Fibroblast of skin of abdomen (primary cell): ENCODE data around the gene RPS6KA2.

Source experiments
- DNase-seq: peaks from one replicate; pipeline ENCODE4 v3.0.0-alpha.2; 2013

Gene RPS6KA2

DNA sequence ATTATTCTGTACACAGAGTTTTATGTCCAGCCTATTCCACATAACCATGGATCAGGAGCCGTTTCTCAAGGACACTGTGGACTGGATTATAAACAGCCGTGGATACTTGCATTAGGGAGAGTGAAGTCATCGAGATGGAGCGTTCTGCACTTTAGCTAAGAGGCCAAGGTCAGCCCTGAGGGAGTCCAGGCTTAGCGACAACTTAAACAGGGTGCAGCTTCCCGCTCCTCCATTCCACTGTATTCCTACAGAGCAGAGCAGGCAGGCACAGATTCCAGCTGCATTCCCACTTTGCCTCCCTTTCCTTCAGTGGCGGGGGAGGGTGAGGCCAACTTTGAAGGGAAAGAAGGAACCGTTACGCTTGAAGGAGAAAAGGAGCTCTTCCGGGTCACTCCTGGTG lies 100.1 kb downstream of the RPS6KA2 start:
- no peak for DNase-seq

DNA sequence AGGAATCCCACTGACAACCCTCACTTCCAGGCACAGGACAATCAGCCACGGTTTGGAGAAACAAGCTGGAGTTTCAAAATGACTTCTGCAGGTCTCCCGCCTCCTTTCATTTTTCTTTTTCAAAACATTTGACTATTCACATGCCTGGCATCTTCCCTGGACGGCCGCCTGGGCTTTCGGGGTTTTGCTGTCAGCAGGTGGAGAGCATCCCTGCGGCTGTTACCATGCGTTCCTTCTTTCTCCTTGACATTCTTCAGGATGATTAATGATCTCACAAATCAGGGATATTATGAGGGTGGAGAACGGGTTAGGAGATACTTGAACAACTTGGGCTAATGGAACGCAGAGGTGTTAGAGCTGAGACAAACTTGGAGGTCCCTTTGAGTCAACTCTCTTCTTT lies 101.5 kb downstream of the RPS6KA2 start:
- DNase-seq, result no peak

DNA sequence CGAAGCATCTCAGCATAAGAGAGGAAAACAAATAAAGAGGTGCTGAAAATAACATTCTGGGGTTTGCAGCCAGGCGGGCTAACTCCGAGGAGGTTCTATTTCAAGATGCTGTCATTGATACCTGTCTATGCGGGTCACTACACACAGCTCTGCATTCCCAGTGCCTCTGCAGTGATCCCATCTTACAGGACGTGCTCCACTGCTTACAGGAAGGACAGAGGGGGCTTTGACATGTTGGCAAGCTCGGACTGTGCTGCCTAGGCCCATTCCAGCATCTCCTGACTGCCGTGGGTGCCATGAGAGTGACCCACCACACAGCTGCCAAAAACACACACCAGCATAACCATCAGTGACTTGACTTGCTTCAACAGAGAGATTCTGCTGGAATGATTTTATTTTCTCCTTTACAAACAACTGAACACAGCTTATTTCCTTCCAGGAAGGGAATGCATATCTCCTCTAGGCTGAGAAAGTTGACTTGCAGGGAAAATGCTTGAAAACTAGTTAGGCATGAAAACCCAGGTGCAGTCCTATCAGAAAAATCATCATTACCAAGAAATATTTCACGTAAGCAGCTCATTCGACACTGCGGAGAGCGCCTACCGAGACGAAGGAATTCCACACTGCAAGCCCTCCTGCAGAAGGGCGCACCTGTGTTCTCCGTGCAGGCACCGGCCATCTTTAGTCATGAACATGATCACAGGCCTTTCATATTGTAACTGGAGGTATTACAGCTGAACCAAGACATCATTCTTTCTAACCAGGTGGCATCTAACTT lies 103.1 kb downstream of the RPS6KA2 start:
- DNase-seq, result no peak

DNA sequence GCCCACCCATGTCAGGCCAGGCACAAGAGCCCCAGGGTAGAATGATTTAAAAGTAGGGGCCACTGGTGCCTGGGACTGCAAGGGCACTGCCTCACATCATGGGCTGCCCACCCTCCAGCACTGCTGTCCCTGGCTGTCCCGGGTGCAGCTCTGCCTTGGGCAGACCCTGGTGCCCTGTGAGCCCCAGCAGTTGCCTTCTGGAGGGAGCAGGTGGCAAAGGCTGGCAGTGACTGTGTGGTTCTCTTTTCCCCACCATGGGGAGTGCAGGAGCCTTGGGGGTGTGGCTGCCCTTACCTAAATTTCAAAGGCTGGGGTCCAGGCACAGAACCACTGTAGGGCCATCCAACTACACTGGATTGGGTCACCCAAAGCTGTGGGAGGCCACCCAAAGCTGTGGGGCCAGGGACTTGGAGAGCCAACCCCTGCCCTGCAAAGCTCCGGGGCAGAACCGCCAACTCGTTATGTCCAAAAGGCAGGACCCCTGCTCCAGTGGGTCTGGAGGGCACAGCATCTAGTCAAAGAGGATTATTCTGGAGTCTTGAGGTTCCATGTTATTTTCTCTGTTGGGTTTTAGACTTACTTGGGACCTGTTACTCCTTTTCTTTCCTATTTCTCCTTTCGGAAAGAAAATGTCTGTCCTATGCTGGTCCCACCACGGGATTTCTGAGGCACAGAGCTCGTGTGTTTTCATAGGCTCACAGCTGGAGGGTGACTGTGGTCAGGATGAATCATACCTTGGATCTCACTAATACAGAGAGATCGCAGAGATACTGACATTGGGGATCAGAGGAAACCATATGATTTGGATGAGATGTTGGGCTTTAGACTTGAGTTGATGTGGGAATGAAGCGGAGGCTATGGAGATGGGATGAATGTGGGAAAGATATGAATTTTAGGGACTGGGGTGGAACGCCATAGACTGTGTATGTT lies 105.9 kb downstream of the RPS6KA2 start:
- DNase-seq, result peak; percentile 14

DNA sequence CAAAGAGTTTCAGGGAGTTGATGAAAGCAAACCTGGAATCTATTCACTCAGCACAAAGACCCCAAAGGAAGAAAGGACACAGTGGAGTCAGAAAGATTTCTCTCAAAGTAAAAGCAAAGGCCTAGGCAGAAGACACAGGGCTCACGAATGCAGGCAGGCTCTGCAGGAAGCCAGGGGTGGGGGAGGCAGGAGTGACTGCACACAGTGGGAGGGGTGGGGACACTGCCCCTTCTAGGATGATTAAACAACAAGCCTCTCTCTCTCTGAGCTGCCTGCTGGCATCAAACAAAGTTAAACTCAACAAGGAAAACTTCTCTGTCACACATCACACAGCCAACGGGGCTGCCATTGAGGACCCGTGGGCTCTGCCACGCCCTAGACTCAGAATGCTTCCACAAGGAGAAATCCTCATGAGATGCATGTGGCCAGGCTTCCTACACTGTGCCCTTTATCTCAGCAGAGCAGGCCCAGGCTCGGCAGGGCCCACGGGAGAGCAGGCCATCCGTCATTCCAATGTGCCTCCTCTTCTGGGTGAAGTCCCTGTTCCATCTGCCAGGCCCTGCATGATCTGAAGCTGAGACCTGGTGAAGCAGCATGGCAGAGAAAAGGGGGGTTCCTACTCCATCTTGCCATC lies 110.7 kb downstream of the RPS6KA2 start:
- no peak for DNase-seq

DNA sequence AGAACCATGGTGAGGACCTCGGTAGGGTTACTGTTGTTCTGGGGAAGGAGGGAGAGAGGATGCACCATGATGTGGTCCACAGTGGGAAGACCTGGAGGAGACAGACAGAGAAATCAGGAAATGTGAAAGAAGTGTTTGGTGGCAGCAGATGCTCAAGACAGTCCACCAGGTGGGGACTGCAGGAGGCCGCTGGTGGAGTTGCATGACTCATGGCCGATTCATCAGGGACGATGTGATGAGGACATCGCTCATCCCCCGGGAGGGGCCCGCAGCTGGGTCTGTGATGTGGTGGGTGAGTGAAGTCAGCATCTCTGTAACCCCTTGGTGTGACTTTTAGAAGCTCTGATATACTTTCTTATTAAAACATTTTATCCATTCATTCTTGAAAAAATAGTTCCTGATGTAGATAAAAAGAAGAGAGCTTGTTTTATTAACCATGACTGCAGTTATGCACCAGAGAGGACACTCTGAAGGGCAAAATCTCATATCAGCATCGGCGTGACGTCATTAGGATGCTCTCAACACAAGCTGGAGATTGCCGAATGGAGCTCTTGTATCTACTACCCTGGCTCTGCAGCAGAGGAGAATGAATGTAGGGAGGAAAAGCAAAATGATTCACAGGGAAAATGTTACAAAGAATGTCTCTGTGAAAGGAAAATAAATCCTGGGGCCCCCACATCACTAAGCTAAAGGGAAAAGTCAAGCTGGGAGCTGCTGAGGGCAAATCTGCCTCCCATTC lies 111.8 kb downstream of the RPS6KA2 start:
- peak; percentile 85 for DNase-seq

DNA sequence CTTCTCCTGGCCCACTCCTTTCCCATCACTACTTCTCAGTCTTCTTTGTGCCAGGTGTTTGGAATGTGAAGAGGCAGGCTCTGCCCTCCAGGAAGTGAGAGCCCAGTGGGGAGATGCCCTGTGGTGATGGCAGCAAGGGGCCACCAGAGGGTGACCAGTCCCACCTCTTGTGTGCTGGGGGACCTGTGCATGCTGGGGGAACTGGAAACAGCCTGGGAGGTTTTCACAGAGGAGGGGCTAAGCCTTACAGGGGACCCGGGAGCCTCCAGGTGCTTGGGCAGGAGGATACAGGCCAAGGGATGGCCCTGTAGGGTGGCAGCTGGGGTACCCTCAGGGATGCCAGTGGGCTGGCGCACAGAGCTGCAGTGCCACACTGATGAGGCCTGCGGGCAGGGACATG lies 112.9 kb downstream of the RPS6KA2 start:
- DNase-seq, result no peak

DNA sequence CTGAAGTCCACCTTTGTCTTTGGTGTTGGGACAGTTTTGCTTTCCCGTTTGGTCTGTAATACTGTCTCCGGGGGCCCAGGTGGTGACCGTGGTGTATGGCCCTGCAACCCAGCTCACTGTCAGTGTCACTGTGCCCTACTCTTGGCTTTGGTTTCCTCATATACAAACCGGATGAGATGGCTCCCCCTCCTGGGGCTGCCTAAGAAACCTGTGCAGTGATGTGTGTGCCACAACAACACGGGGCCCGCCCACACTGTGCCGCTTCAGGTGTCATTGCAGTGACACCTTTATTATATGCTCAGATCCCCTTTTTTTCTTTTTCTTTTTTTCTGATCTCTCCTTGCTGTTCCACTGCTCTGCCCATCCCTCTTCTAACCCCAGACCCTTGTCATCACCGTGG lies 114.5 kb downstream of the RPS6KA2 start:
- no peak for DNase-seq

DNA sequence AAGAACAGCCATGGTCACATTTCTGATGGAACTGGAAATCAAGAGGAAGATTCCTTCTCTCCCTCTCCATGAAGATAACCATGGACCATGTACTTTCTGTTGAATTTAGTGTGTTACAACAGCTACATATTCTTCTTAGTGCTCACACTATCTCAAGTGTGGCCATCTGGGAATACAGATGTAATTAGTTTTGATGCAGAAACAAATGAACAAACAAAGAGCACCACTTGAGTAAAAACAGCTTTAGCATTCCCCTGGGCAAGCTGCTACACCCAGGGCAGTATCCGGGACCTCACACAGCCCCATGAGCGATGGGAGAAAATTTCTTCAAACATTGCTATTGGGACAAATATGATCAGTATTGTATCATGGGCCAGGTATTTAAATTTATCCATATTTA lies 115.7 kb downstream of the RPS6KA2 start:
- no peak for DNase-seq

DNA sequence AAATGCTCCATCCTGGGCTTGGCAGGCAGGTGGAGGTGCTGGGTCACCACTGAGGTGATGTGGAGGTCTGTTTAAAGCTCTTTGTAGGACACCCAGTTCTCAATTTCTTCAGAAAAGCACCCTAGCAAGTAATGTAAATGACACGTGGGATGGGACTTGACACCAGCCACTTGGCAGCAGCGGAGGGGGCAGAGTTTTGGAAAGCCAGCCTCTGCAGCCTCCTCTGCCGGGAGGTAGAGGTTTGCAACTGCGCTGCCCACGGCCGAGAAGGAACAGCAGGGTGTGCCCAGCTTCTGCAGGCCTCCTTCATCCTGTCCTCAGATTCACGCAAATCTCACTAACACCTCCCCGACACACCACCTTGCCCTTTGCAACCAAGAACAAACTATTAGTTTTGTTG lies 117.9 kb downstream of the RPS6KA2 start:
- no peak for DNase-seq

DNA sequence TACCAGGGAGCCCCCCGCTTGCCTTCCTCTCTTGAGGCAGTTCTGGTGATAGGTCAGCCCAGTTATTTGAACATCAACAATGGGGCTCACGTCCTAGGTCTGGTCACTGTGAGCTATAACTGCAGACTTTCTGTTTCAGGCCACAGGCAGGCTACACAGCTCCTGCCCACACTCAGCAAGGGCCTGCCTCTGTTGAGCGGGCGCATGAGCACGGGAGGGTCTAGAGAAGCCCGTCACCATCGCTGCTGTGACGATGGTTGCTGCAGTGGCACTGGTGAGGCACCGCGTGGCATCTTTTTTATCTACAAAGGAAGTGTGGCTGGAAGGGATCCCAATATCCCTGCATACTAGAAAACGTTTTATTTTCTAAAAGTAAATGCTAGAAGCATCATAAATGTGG lies 118.3 kb downstream of the RPS6KA2 start:
- no peak for DNase-seq

DNA sequence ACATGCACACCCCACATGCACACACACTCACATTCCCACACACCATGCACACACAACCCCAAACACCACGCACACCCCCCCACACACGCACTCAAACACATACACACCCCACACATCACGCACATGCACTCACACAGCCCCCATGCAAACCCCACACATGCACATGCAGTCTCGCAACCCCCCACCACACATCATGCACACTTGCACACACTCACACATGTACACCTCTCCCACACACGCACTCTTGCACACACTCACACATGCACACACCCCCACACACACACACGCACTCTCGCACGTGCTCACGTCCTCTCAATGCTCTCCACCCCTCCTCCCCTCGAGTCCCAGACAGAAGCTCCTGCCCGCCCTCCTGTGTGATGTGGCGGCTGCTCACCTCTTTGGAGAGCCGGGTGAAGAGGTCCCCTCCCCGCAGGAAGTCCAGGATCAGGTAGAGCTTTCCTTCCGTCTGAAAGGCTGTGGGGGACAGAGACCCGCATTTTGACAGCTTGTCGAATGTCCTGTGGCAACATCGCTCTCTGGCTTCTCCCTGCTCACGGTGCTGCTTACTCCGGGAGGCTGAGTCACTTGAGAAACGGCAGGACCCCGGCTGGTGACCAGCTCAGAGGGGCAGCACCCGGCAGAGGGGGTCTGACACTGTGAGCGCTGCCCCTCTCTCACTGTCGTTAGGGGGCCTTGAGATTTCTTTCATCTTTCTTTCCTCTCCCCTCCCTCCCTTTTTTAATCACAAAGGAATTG lies 119.1 kb downstream of the RPS6KA2 start:
- DNase-seq, result no peak

DNA sequence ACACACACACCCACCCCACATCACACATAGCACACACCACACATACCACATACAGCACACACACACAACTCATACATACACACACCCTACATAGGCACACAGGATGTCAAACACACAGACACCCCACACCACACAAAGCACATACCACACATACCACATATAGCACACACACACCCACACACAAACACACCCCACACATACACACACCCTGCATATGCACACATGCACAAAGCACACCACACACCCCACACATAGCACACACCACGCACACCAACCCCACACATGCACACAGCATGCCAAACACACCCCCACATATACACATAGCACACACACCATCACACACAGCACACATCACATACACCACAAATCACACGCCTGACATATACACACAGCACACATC lies 119.7 kb downstream of the RPS6KA2 start:
- DNase-seq, result no peak

DNA sequence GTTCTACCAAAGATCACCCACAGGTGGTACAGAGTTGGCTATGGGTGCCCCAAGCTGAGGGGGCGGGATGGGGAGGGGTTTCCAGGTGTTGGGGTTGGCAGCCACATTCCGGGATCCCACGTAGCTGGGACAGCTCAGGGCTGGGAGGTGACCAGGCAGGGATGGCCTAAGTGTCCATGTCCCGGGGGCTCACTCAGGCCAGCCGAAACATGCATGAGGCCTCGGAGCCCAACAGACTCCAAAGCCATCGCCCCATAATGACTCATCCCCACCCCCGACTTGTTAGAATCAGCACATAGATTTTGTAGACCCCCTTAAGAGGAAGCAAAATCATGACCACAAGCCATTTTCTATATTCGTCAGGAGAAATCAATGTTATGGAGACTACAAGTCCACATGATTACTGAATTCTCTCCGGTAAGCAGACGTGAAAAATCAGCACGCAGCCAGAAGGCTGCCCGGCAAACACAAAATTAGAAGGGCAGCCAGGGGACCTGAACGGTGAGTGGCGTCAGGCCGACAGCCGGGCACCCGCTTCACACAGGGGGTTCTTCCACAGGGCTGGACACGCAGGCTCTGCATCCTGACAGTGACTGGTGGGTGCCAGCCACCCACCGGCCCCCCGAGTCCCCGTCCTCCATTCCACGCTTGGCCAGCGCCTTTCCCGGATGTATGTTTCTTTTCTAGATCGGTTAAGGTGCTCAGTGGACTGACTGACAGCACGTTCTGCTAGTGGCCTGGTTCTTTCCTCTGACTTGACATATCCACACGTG lies 121.7 kb downstream of the RPS6KA2 start:
- no peak for DNase-seq

DNA sequence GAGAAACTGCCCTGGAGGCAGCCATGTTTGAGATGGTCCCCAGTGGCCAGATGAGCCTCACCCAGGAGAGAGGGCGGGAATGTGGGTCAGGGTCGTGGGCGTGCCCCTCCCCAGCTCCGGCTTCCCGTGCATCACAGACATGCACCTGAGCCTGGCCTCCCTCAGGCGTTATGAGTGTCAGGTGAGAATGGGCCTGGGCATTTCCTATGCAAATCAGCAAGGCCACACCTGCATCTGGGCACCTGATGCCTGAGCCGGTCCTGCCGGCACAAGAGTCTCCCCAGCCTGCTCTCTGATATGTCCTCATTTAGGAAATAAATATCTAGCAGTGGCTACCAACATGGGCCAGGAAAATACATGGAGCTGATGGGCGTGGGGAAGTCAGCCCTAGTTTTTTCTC lies 123.0 kb downstream of the RPS6KA2 start:
- DNase-seq, result no peak

DNA sequence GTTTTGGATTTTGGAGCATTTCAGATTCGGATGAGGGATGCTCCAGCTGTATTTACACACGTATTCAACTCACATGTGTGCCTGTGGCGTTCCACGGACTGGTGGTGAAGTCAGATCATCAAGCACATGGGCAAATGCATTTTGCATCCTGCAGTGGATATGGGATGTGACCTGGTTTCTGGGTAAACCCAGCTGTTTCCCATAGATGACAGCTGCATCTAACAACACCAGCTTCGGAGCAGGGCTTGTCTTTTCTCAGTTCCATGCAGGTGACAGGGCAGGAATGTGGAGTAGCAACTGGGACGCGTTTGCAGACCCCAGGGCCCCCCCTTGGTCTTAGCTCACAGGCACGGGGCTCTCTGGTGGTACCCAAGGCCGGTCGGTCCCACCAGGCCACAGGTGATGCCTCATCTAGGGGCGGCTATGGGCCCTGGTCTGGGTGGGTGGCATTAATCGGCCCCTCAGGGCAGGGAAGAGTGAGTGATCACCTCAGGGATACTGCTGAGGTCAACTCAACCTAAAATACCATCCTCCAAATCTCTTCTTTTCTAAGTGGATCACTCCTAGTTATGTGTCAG lies 123.8 kb downstream of the RPS6KA2 start:
- DNase-seq, result no peak

DNA sequence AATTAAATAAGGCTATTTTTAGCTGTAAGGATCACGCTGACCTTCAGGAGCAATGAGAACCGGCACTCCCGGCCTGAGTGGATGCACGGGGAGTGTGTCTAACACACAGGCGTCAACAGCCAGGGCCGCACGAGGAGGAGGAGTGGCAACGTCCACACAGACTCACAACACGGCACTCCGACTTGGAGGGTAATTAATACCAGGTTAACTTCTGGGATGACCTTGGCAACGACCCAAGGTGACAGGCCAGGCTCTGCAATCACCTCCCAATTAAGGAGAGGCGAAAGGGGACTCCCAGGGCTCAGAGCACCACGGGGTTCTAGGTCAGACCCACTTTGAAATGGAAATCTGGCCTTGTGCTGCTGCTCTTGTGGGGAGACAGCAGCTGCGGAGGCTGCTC lies 124.6 kb downstream of the RPS6KA2 start:
- DNase-seq, result no peak

DNA sequence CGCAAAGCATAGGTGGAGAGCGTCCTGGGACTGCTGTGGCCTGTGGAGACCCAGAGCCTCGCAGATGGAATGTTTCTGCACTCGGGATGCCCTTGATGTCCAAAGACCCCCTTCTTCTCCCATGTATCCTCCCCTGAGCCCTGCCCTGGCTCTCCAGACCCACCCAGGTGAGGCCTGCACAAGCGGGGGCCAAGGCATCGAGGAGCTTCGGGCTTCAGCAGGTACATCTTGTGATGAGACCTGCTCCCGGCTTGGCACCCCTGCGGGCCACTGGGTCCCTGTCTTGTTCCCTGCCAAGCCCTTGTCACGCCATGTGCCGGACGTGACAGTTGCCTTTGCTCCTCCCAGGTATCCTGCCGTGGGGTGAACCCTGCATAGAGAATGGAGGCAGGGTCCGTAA lies 125.8 kb downstream of the RPS6KA2 start:
- DNase-seq, result no peak

DNA sequence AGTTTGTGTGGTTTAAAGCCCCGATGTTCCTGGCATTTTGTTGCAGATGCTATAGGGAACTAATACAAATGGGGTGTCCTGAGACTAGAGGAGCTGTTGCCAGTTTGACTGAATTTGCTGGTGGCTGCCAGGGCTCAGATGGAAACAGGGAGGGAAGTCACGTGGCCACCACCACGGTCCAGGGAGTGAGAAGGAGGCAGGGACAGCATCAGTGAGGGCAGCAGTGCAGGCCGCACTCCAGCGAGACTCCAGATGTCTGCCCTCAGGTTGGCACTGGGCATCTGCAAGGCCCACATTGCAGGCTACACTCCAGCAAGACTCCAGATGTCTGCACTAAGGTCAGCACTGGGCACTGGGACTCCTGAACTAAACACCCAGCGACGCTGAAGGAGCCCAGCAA lies 126.8 kb downstream of the RPS6KA2 start:
- no peak for DNase-seq

DNA sequence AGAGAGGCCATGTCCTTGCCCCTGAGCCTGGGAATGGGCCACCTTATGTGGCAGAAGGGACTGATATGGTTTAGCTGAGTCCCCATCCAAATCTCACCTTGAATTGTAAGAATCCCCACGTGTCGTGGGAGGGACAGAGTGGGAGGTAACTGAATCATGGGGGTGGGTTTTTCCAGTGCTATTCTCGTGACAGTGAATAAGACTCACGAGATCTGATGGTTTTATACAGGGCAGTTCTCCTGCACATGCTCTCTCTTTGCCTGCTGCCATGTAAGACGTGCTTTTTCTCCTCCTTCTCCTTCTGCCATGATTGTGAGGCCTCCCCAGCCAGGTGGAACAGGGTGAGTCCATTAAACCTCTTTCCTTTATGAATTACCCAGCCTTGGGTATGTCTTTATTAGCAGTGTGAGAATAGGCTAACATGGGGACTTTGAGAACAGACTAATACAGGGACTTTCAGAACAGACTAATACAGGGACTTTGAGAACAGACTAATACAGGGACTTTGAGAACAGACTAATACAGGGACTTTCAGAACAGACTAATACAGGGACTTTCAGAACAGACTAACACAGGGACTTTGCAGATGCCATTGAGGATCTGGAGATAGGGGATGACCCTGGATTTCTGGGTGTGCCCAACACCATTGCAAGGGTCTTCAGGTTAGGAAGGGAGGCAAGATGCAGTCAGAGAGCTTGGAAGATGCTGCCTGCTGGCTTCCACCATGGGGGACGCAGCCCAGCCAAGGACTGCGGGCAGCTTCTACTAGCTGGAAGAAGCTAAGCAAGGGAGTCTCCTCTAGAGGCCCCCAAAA lies 127.5 kb downstream of the RPS6KA2 start:
- no peak for DNase-seq
